IMR-90 (cell line): ENCODE data around the gene MCM3AP. TPM values are rescaled to one million over a fixed set of nuclear protein-coding genes. Genes with fewer than 3 reads are reported as not detected.

ENCODE experiments used
- ATAC-seq: fragments of 200-7000 bp; cut with Tn5 transposase; 2 replicates; pipeline ENCODE4 v1.9.1; 2020; ENCODE audit warnings: low read depth, mild to moderate bottlenecking, moderate library complexity
- BruUV-seq: library from RNA; stranded (reverse); fragments of 400-500 nt; replicated peaks from 2 replicates; lab custom pipeline; 2021; lab: Mats Ljungman, UMichigan
- CTCF ChIA-PET: fragments of 300-600 bp; formaldehyde crosslinking; extraction: SDS; loops from one replicate; lab custom pipeline; 2021; ENCODE audit warnings: antibody characterized with exemption; lab: Yijun Ruan, JAX
- POLR2A ChIA-PET: fragments of 300-600 bp; sonication (Branson Sonifier 250); formaldehyde crosslinking; loops from one replicate; lab custom pipeline; 2022; ENCODE audit warnings: antibody characterized with exemption; ENCODE audit not compliant: unreplicated experiment; lab: Charles Lee
- DNase-seq: peaks from one replicate; pipeline ENCODE4 v3.0.0; 2013
- H2AFZ ChIP-seq: replicated peaks from 2 replicates; pipeline ENCODE3; 2013; ENCODE audit warnings: low read length, mild to moderate bottlenecking; ENCODE audit not compliant: poor library complexity
- H2AK5ac ChIP-seq: 2 replicates; pipeline ENCODE4 v1.6.1; 2013; ENCODE audit warnings: low read depth, low read length, inconsistent platforms
- H2AK9ac ChIP-seq: replicated peaks from 2 replicates; pipeline ENCODE3; 2013; ENCODE audit warnings: mild to moderate bottlenecking, low read depth, low read length, moderate library complexity; ENCODE audit not compliant: poor library complexity
- H2BK120ac ChIP-seq: 2 replicates; pipeline ENCODE4 v1.6.1; 2013; ENCODE audit warnings: low read depth, low read length, inconsistent platforms
- H2BK15ac ChIP-seq: 3 replicates; pipeline ENCODE4 v1.6.1; 2013; ENCODE audit warnings: low read depth, low read length, inconsistent platforms
- H2BK20ac ChIP-seq: 2 replicates; pipeline ENCODE4 v1.6.1; 2013; ENCODE audit warnings: low read depth, mild to moderate bottlenecking, inconsistent platforms, low read length, moderate library complexity
- H2BK5ac ChIP-seq: 2 replicates; pipeline ENCODE4 v1.6.1; 2013; ENCODE audit warnings: mild to moderate bottlenecking, low read depth, low read length, inconsistent platforms; ENCODE audit not compliant: poor library complexity, severe bottlenecking
- H3K14ac ChIP-seq: replicated peaks from 2 replicates; pipeline ENCODE4 v1.6.1; 2013; ENCODE audit warnings: low read depth, low read length, inconsistent platforms
- H3K18ac ChIP-seq: 2 replicates; pipeline ENCODE4 v1.6.1; 2013; ENCODE audit warnings: low read depth, low read length, control low read depth
- H3K23ac ChIP-seq: 2 replicates; pipeline ENCODE4 v1.6.1; 2013; ENCODE audit warnings: low read depth, low read length, inconsistent platforms
- H3K27ac ChIP-seq: 2 replicates; pipeline ENCODE4 v1.5.1; 2013; ENCODE audit warnings: mild to moderate bottlenecking, control low read depth, low read length; ENCODE audit not compliant: insufficient read depth
- H3K27me3 ChIP-seq: 2 replicates; pipeline ENCODE4 v1.6.1; 2013; ENCODE audit warnings: low read length; ENCODE audit not compliant: control insufficient read depth, insufficient read depth
- H3K36me3 ChIP-seq: 2 replicates; pipeline ENCODE4 v1.6.1; 2013; ENCODE audit warnings: low read length, mixed read lengths; ENCODE audit not compliant: control insufficient read depth, insufficient read depth
- H3K4ac ChIP-seq: 2 replicates; pipeline ENCODE4 v1.6.1; 2013; ENCODE audit warnings: low read depth, low read length, inconsistent platforms
- H3K4me1 ChIP-seq: 2 replicates; pipeline ENCODE4 v1.6.1; 2013; ENCODE audit warnings: low read length, mixed read lengths; ENCODE audit not compliant: control insufficient read depth, insufficient read depth
- H3K4me2 ChIP-seq: 2 replicates; pipeline ENCODE4 v1.6.1; 2013; ENCODE audit warnings: low read depth, mild to moderate bottlenecking, control low read depth, low read length, moderate library complexity
- H3K4me3 ChIP-seq: 2 replicates; pipeline ENCODE4 v1.5.1; 2013; ENCODE audit warnings: low read depth, mild to moderate bottlenecking, control low read depth, low read length, moderate library complexity; ENCODE audit not compliant: insufficient read depth
- H3K56ac ChIP-seq: 2 replicates; pipeline ENCODE4 v1.6.1; 2013; ENCODE audit warnings: low read length, inconsistent platforms; ENCODE audit not compliant: insufficient read depth; ENCODE audit errors: extremely low read depth
- H3K79me1 ChIP-seq, 2 experiments: 2 replicates each; pipeline ENCODE4 v1.6.1; 2013; ENCODE audit warnings: low read length in 2 of 2, inconsistent platforms in 1 of 2, low read depth in 1 of 2
- H3K9ac ChIP-seq: 2 replicates; pipeline ENCODE4 v1.6.1; 2013; ENCODE audit warnings: low read depth, low read length, control low read depth
- H3K9me1 ChIP-seq: 2 replicates; pipeline ENCODE4 v1.6.1; 2013; ENCODE audit warnings: low read length, inconsistent platforms; ENCODE audit not compliant: insufficient read depth
- H3K9me3 ChIP-seq: 2 replicates; pipeline ENCODE4 v1.6.1; 2013; ENCODE audit warnings: low read length; ENCODE audit not compliant: control insufficient read depth, insufficient read depth
- H4K20me1 ChIP-seq: 2 replicates; pipeline ENCODE4 v1.6.1; 2013; ENCODE audit warnings: low read length, inconsistent platforms; ENCODE audit not compliant: insufficient read depth
- H4K5ac ChIP-seq: 2 replicates; pipeline ENCODE4 v1.6.1; 2013; ENCODE audit warnings: mild to moderate bottlenecking, low read depth, low read length, control low read depth
- H4K8ac ChIP-seq, 2 experiments: 2 replicates each; pipeline ENCODE4 v1.6.1; 2013; ENCODE audit warnings: low read depth in 2 of 2, low read length in 2 of 2, control low read depth in 1 of 2, inconsistent platforms in 1 of 2
- H4K91ac ChIP-seq: 2 replicates; pipeline ENCODE4 v1.6.1; 2013; ENCODE audit warnings: low read depth, low read length, inconsistent platforms; ENCODE audit not compliant: insufficient read depth
- RCOR1 ChIP-seq: IDR thresholded peaks from 2 replicates; pipeline ENCODE4 v1.6.1; 2012; ENCODE audit warnings: mild to moderate bottlenecking, low read length, improper control_type of control experiment; ENCODE audit not compliant: insufficient replicate concordance
- WGBS, 2 experiments: methylation state at CpG; one replicate each; pipeline versions ENCODE4 v1.1.5 to v1.1.7; 2013; ENCODE audit warnings: missing lambda C conversion rate in 2 of 2; ENCODE audit not compliant: insufficient read length in 1 of 2; ENCODE audit errors: extremely low coverage in 2 of 2; 5-methylcytosine and 5-hydroxymethylcytosine counted together
- dilution Hi-C: fragments of 300-500 bp; cut with HindIII; formaldehyde crosslinking; loops from one replicate; pipeline ENCODE4 v1.14.3; 2018; ENCODE audit warnings: low sequenced_read_pairs; ENCODE audit not compliant: unreplicated experiment
- in situ Hi-C: fragments of 300-500 bp; cut with MboI; formaldehyde crosslinking; loops from 3 replicates; pipeline ENCODE4 v1.14.3; 2019; ENCODE audit warnings: low sequenced_read_pairs, inconsistent platforms, mixed read lengths
- intact Hi-C: fragments of 100-400 bp; cut with micrococcal nuclease; formaldehyde crosslinking; loops from 2 replicates; pipeline ENCODE4 v1.10.0; 2022
- polyA plus RNA-seq, 3 experiments: library from polyadenylated mRNA; depleted of rRNA; stranded (reverse); fragments of >200 nt; gene quantifications; 2 replicates each; pipeline ENCODE4 v1.2.3, GENCODE V29; 2012; ENCODE audit warnings: low replicate concordance in 1 of 3
- total RNA-seq: library from RNA; depleted of rRNA; stranded (reverse); fragments of >200 nt; gene quantifications from 2 replicates; pipeline ENCODE4 v1.2.3, GENCODE V29; 2012

MCM3AP gene
- total and polyA plus RNA-seq, 2 of the 4 experiments (the other 2 are of a cell fraction), result 46.5 to 63.1 TPM

DNA sequence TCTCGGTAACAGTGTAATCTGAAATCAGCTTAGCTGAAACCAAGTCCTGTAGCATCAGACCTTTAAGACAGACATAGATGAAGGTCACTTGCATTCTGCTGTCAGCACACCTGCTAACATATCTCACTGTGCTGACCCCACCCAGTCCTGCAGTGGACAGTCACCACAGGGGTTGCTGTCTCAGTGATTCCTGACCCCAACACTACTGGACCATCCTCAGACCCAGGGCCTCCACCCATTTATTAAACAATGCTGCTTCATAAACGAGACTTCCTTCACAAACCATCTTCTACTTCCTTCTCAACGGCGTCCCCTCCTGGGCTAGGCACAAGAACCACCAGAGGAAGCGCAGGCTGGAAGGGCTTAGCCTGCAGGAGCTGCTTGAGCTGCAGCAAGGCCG lies 39.1 kb downstream of the MCM3AP start:
- no TSS peak for BruUV-seq
- H3K27me3 ChIP-seq, result no peaks in the 10 kb centered on the region
- in situ Hi-C loops, result no loop called here
- no peak overlapping the region for H3K23ac ChIP-seq
- H3K4me3 ChIP-seq, result no peak overlapping the region
- ChIA-PET POLR2A (no interaction called here), CTCF (no interaction called here)
- peak overlapping the region; percentile 47 for H2AK9ac ChIP-seq
- H2AFZ ChIP-seq, result no peak overlapping the region
- dilution Hi-C loops, result no loop called here
- no peak overlapping the region for H3K18ac ChIP-seq
- H2BK20ac ChIP-seq, result no peak overlapping the region
- no peak overlapping the region for H3K27ac ChIP-seq
- no peak for TF ChIP-seq RCOR1
- no peak overlapping the region for H2AK5ac ChIP-seq
- no peaks in the 10 kb centered on the region for H3K9me3 ChIP-seq
- no peak for ATAC-seq
- H3K4me1 ChIP-seq, result no peaks in the 10 kb centered on the region
- H3K14ac ChIP-seq, result no peak overlapping the region
- H3K79me1 ChIP-seq, result peaks cover 8 to 24% of the 10 kb centered on the region in 2 experiments; a peak in 3 of 4 replicates
- 95% methylated on average over 6 of the region's 6 CpGs; no CpG with 5 or more reads in 1 of the 2 experiments for WGBS, 2 experiments
- H3K9ac ChIP-seq, result no peak overlapping the region
- H2BK120ac ChIP-seq, result no peak overlapping the region
- H3K36me3 ChIP-seq, result peaks cover 68% of the 10 kb centered on the region
- H4K8ac ChIP-seq, result no peak overlapping the region
- no peak overlapping the region for H3K4me2 ChIP-seq
- H3K9me1 ChIP-seq, result peaks cover 16% of the 10 kb centered on the region
- DNase-seq, result no peak
- no peak overlapping the region for H3K4ac ChIP-seq
- H2BK15ac ChIP-seq, result no peak overlapping the region
- H4K5ac ChIP-seq, result no peak overlapping the region
- intact Hi-C loops, result no loop called here
- no peak overlapping the region for H2BK5ac ChIP-seq
- no peak overlapping the region for H4K91ac ChIP-seq
- peaks cover 6% of the 10 kb centered on the region for H4K20me1 ChIP-seq
- H3K56ac ChIP-seq, result no peak overlapping the region
